Measurements from ENCODE around the gene ELOVL6. TPM values are rescaled to one million over a fixed set of nuclear protein-coding genes. Genes with fewer than 3 reads are reported as not detected.

Gene ELOVL6
- total RNA-seq, 4 donors from 2014 or later, result 15.9 to 32.2 (median 20.4) TPM

GRCh38 chr4:110112056-110112455 lies 86.4 kb downstream of the ELOVL6 start:
- DNase-seq (ENCODE audit: low spot score in 2 of 2), result no peak
- 91% methylated on average over 4 of the region's 4 CpGs for WGBS, 2 donors
- TF ChIP-seq CTCF (IDR thresholded peaks at IDR 0.05), result no peak
- no peak for TF ChIP-seq POLR2A (IDR thresholded peaks at IDR 0.05)
- H3K4me3 ChIP-seq (ENCODE audit: low read depth, poor library complexity, severe bottlenecking), result no peak overlapping the region
- intact Hi-C loops (cut with DNase I; ENCODE audit: low total_unique reads), result no loop called here

GRCh38 chr4:110109455-110109854 lies 89.0 kb downstream of the ELOVL6 start:
- no peak for TF ChIP-seq POLR2A (IDR thresholded peaks at IDR 0.05)
- TF ChIP-seq CTCF (IDR thresholded peaks at IDR 0.05), result no peak

GRCh38 chr4:110108960-110109359 lies 89.5 kb downstream of the ELOVL6 start:
- no peak for DNase-seq (ENCODE audit: low spot score in 2 of 2)
- WGBS, 2 donors, result 85 to 98% methylated on average over 1 of the region's 1 CpG
- intact Hi-C loops (cut with DNase I; ENCODE audit: low total_unique reads), result no loop called here
- no peak for TF ChIP-seq POLR2A (IDR thresholded peaks at IDR 0.05)
- TF ChIP-seq CTCF (IDR thresholded peaks at IDR 0.05), result no peak
- no peak overlapping the region for H3K4me3 ChIP-seq (ENCODE audit: low read depth, poor library complexity, severe bottlenecking)

More at GRCh38 chr4:110109455-110109854, 89.0 kb downstream of the ELOVL6 start:
- intact Hi-C loops (cut with DNase I; ENCODE audit: low total_unique reads), result no loop called here
- no peak for DNase-seq (ENCODE audit: low spot score in 2 of 2)
- WGBS, 2 donors, result 71 to 79% methylated on average over 3 of the region's 3 CpGs
- H3K4me3 ChIP-seq (ENCODE audit: low read depth, poor library complexity, severe bottlenecking), result no peak overlapping the region

- no peak overlapping the region for H3K4me3 ChIP-seq (ENCODE audit: low read depth, poor library complexity, severe bottlenecking)
- no peak for TF ChIP-seq CTCF (IDR thresholded peaks at IDR 0.05)
- TF ChIP-seq POLR2A (IDR thresholded peaks at IDR 0.05), result no peak
- DNase-seq (ENCODE audit: low spot score in 2 of 2), result no peak
- 88 to 89% methylated on average over 3 of the region's 3 CpGs for WGBS, 2 donors
- intact Hi-C loops (cut with DNase I; ENCODE audit: low total_unique reads), result no loop called here
Measured at GRCh38 chr4:110108422-110108821, 90.0 kb downstream of the ELOVL6 start.

- TF ChIP-seq POLR2A (IDR thresholded peaks at IDR 0.05) (no peak), CTCF (IDR thresholded peaks at IDR 0.05) (no peak)
- intact Hi-C loops (cut with DNase I; ENCODE audit: low total_unique reads), result no loop called here
Measured at GRCh38 chr4:110107866-110108265, 90.5 kb downstream of the ELOVL6 start.

GRCh38 chr4:110106931-110107296 lies 91.5 kb downstream of the ELOVL6 start:
- H3K4me3 ChIP-seq (ENCODE audit: low read depth, poor library complexity, severe bottlenecking), result no peak overlapping the region
- intact Hi-C loops (cut with DNase I; ENCODE audit: low total_unique reads), result no loop called here
- no peak for DNase-seq (ENCODE audit: low spot score in 2 of 2)
- no peak for TF ChIP-seq CTCF (IDR thresholded peaks at IDR 0.05)
- TF ChIP-seq POLR2A (IDR thresholded peaks at IDR 0.05), result no peak
- WGBS, 2 donors, result 40 to 42% methylated on average over 1 of the region's 1 CpG

More at GRCh38 chr4:110107866-110108265, 90.5 kb downstream of the ELOVL6 start:
- H3K4me3 ChIP-seq (ENCODE audit: low read depth, poor library complexity, severe bottlenecking), result no peak overlapping the region
- DNase-seq (ENCODE audit: low spot score in 2 of 2), result no peak
